A549 (cell line): ENCODE measurements around the gene CLPSL1. TPM values are rescaled to one million over a fixed set of nuclear protein-coding genes. Genes with fewer than 3 reads are reported as not detected.

Experiments used
- ATAC-seq, 2 experiments: fragments of 200-7000 bp in 1 of 2; fragments of >200 bp in 1 of 2; cut with Nextera tagmentation in 1 of 2; cut with Tn5 transposase in 1 of 2; 3 replicates each; pipeline versions ENCODE4 v1.8.0 to v1.9.1; 2018 to 2020; ENCODE audit warnings: mild to moderate bottlenecking in 1 of 2, moderate library complexity in 1 of 2
- CTCF ChIA-PET: fragments of 300-600 bp; sonication (Branson Sonifier 250); formaldehyde crosslinking; extraction: SDS; loops from one replicate; lab custom pipeline; 2021; ENCODE audit warnings: antibody characterized with exemption, inconsistent platforms; lab: Yijun Ruan, JAX
- POLR2A ChIA-PET: fragments of 350-600 bp; formaldehyde crosslinking; extraction: SDS; loops from one replicate; lab custom pipeline; 2021; ENCODE audit warnings: antibody characterized with exemption, inconsistent platforms; lab: Yijun Ruan, JAX
- DNase-seq, 2 experiments: peaks; one replicate each; pipeline versions ENCODE4 v3.0.0 to v3.0.0-alpha.2; 2011 to 2016; ENCODE audit warnings: low read depth in 1 of 2, low spot score in 1 of 2
- FAIRE-seq: peaks from 2 replicates; lab custom pipeline; 2011; peaks lifted over from hg19 to GRCh38; lab: Jason Lieb, UNC
- H3K27ac ChIP-seq, 2 experiments: fragments of >200 bp; sonication (Bioruptor Twin); formaldehyde crosslinking; 3 replicates each; pipeline ENCODE4 v1.5.1; 2016 to 2017
- H3K4me1 ChIP-seq: fragments of >200 bp; sonication (Bioruptor Twin); formaldehyde crosslinking; 3 replicates; pipeline ENCODE4 v1.6.1; 2016
- H3K4me2 ChIP-seq: fragments of >200 bp; sonication (Bioruptor Twin); formaldehyde crosslinking; 3 replicates; pipeline ENCODE4 v1.6.1; 2016
- H3K4me3 ChIP-seq: fragments of >200 bp; sonication (Bioruptor Twin); formaldehyde crosslinking; 3 replicates; pipeline ENCODE4 v1.5.1; 2016
- H3K9me3 ChIP-seq: fragments of >200 bp; sonication (Bioruptor Twin); formaldehyde crosslinking; 3 replicates; pipeline ENCODE4 v1.6.1; 2016
- ATOH8 ChIP-seq: fragments of 250-450 bp; sonication (Bioruptor Pico); IDR thresholded peaks from 2 replicates; pipeline ENCODE4 v1.5.0; 2020; ENCODE audit warnings: low read depth, mild to moderate bottlenecking, moderate library complexity
- BCL3 ChIP-seq: fragments of >200 bp; sonication (Bioruptor Twin); formaldehyde crosslinking; IDR thresholded peaks from 3 replicates; pipeline ENCODE4 v1.6.1; 2016
- BHLHE40 ChIP-seq: IDR thresholded peaks from 2 replicates; pipeline ENCODE4 v1.6.1; 2012; ENCODE audit warnings: low read depth, low read length, inconsistent platforms
- CBX8 ChIP-seq: fragments of 200-600 bp; sonication (generic); IDR thresholded peaks from 2 replicates; pipeline ENCODE4 v1.6.1; 2016
- CEBPB ChIP-seq, 2 experiments: fragments of >200 bp in 1 of 2; sonication (Bioruptor Twin) in 1 of 2; formaldehyde crosslinking in 1 of 2; IDR thresholded peaks; 2 replicates each; pipeline ENCODE4 v1.6.1; 2012 to 2016
- E2F6 ChIP-seq: IDR thresholded peaks from 2 replicates; pipeline ENCODE4 v1.6.1; 2012; ENCODE audit warnings: low read depth, borderline replicate concordance
- EHF ChIP-seq: fragments of 250-450 bp; sonication (Bioruptor Pico); IDR thresholded peaks from 2 replicates; pipeline ENCODE4 v1.5.0; 2020; ENCODE audit warnings: mild to moderate bottlenecking
- ELK1 ChIP-seq: fragments of 150-350 bp; IDR thresholded peaks from 2 replicates; pipeline ENCODE4 v1.6.1; 2014; ENCODE audit warnings: low read depth, mild to moderate bottlenecking, low read length
- FOSB ChIP-seq: fragments of 250-450 bp; sonication (Bioruptor Pico); IDR thresholded peaks from 2 replicates; pipeline ENCODE4 v1.5.0; 2020; ENCODE audit warnings: mild to moderate bottlenecking, moderate library complexity
- HOXB13 ChIP-seq: fragments of 250-450 bp; sonication (Bioruptor Pico); IDR thresholded peaks from 2 replicates; pipeline ENCODE4 v1.5.0; 2020; ENCODE audit warnings: low read depth, mild to moderate bottlenecking, moderate library complexity
- HOXB5 ChIP-seq: fragments of 250-450 bp; sonication (Bioruptor Pico); IDR thresholded peaks from 2 replicates; pipeline ENCODE4 v1.5.0; 2020; ENCODE audit warnings: mild to moderate bottlenecking, moderate library complexity
- KDM1A ChIP-seq: fragments of 200-600 bp; sonication (generic); IDR thresholded peaks from 2 replicates; pipeline ENCODE4 v1.6.1; 2016; ENCODE audit warnings: low read depth, mild to moderate bottlenecking
- MAFK ChIP-seq: fragments of 450-650 bp; IDR thresholded peaks from 2 replicates; pipeline ENCODE4 v1.6.1; 2014; ENCODE audit not compliant: partially characterized antibody
- MYC ChIP-seq: IDR thresholded peaks from 2 replicates; pipeline ENCODE4 v1.6.1; 2012; ENCODE audit warnings: mild to moderate bottlenecking, inconsistent platforms, low read length, improper control_type of control experiment, borderline replicate concordance
- PBX3 ChIP-seq: IDR thresholded peaks from 2 replicates; pipeline ENCODE4 v1.6.1; 2012
- PHF8 ChIP-seq: fragments of 200-600 bp; sonication (generic); IDR thresholded peaks from 2 replicates; pipeline ENCODE4 v1.6.1; 2016; ENCODE audit warnings: low read depth, mild to moderate bottlenecking, antibody characterized with exemption, moderate library complexity, borderline replicate concordance
- POLR2A ChIP-seq: IDR thresholded peaks from 2 replicates; pipeline ENCODE4 v1.6.1; 2012; ENCODE audit warnings: mild to moderate bottlenecking, low read length
- SREBF2 ChIP-seq: fragments of 450-650 bp; IDR thresholded peaks from 2 replicates; pipeline ENCODE4 v1.6.1; 2014; ENCODE audit warnings: mild to moderate bottlenecking, moderate library complexity
- ZC3H11A ChIP-seq: fragments of 450-650 bp; IDR thresholded peaks from 2 replicates; pipeline ENCODE4 v1.6.1; 2014; ENCODE audit warnings: antibody characterized with exemption, mild to moderate bottlenecking
- ZFP36 ChIP-seq: fragments of 450-650 bp; IDR thresholded peaks from 2 replicates; pipeline ENCODE4 v1.6.1; 2014; ENCODE audit warnings: borderline replicate concordance; ENCODE audit not compliant: partially characterized antibody
- WGBS: methylation state at CpG from one replicate; pipeline ENCODE4 v1.1.6; 2017; ENCODE audit errors: missing lambda C conversion rate; 5-methylcytosine and 5-hydroxymethylcytosine counted together
- polyA plus RNA-seq, 4 experiments: library from polyadenylated mRNA; depleted of rRNA in 3 of 4; stranded (reverse); fragments of >200 nt; fragmentation: RNase III in 1 of 4; extraction: RNeasy Plus Mini Kit Qiagen cat#74134 plus additional on column Dnase treatment in 1 of 4; gene quantifications; 2 replicates in 3 of 4; 3 replicates in 1 of 4; pipeline ENCODE4 v1.2.3, GENCODE V29; 2011 to 2017
- TF ChIP-seq, protein P1 (sequence below): fragments of 450-650 bp; IDR thresholded peaks from 2 replicates; pipeline ENCODE4 v1.6.1; 2014; ENCODE audit warnings: antibody characterized with exemption
- TF ChIP-seq, protein P2 (sequence below): fragments of >200 bp; sonication (Bioruptor Twin); formaldehyde crosslinking; IDR thresholded peaks from 3 replicates; pipeline ENCODE4 v1.5.1; 2016

Gene CLPSL1
- polyA plus RNA-seq, 2 of the 4 experiments (the other 2 are of a cell fraction) = not detected

DNA sequence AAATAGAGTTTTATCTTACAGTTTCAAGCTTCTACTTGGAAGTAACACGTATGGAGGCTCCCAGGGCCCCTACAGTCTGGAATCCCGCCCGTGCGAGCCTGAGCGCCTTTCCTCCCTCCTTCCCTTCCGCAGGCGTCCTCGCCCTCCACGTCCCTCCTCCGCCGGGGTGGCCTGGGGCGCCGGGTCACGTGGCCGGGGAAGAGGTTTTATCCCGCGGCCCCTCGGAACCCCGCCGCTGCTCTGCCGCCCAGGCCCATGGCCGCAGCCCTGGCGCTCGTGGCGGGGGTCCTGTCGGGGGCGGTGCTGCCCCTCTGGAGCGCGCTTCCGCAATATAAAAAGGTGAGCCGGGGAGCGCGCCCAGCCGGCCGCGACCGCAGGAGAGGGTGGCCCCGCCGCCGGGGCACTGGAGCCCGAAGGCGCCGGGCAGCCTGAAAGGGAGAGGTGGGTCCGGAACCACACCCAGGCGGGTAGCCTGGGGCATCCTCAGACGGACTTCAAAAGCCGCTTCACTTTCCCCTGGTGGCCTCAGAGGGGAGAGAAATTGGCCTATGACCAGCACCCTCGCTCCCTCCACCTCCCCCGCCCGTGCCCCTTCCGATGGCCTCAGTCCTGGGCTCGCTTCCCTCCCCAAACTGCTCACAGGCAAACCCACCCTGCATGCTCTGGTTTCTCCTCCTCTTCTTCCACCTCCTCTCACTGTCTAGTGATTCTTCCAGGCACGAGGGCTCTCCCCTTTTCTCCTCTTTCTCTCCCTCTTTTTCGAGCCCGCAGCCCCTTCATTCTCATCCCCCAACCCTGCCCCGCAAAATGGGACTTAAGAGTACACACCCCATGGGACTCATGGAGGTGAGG is 4.2 kb upstream of the CLPSL1 start, which contains the start of gene CLPSL2:
TSS of gene CLPSL2 (plus strand) at position 235 of the 852 bp plus-strand sequence. CDS start at position 256, 21 bp downstream.
- ChIA-PET CTCF (no interaction called here), POLR2A (no interaction called here)
- 19% methylated on average over 13 of the region's 56 CpGs for WGBS

GRCh38 chr6:35777356-35778102 is 3.3 kb upstream of the CLPSL1 start:
- no peak for DNase-seq
- no peaks in the 10 kb centered on the region for H3K9me3 ChIP-seq
- no peak for FAIRE-seq
- no peak overlapping the region for H3K4me3 ChIP-seq
- ChIA-PET POLR2A (no interaction called here), CTCF (no interaction called here)
- H3K4me2 ChIP-seq = peak overlapping the region; percentile 72; the same call in 1 of the 3 replicates
- no peak for ATAC-seq
- no peaks in the 10 kb centered on the region; the same call in 2 of the 3 replicates for H3K4me1 ChIP-seq
- 93% methylated on average over 6 of the region's 10 CpGs for WGBS
- no peak overlapping the region for H3K27ac ChIP-seq
- TF ChIP-seq CBX8 (no peak), POLR2A (no peak), E2F6 (no peak), BHLHE40 (no peak), PHF8 (no peak), MAFK (no peak), KDM1A (no peak)

More for the DNA sequence above, 4.2 kb upstream of the CLPSL1 start, which contains the start of gene CLPSL2:
- Histone ChIP-seq H3K4me1 (no peaks in the 10 kb centered on the region), H3K4me3 (peak within 1 kb of the TSS; percentile 49), H3K9me3 (no peaks in the 10 kb centered on the region), H3K27ac (peak within 1 kb of the TSS; percentile 64 to 87), H3K4me2 (peak within 1 kb of the TSS; percentile 72)
- peak in 1 of 2 experiments; percentile 43 for DNase-seq
- no peak for FAIRE-seq
- ATAC-seq = peak; percentile 73 to 83; a peak in 5 of 6 replicates
- peak; percentile 43; the same call in 1 of the 2 replicates for TF ChIP-seq E2F6
- no peak for TF ChIP-seq ELK1
- TF ChIP-seq ATOH8 (CRISPR knock-in tag) = no peak
- no peak for TF ChIP-seq EHF (CRISPR knock-in tag)
- TF ChIP-seq, protein P1, sequence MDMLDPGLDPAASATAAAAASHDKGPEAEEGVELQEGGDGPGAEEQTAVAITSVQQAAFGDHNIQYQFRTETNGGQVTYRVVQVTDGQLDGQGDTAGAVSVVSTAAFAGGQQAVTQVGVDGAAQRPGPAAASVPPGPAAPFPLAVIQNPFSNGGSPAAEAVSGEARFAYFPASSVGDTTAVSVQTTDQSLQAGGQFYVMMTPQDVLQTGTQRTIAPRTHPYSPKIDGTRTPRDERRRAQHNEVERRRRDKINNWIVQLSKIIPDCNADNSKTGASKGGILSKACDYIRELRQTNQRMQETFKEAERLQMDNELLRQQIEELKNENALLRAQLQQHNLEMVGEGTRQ = peak; percentile 67
- TF ChIP-seq SREBF2 = no peak

GRCh38 chr6:35778437-35778836 is 2.4 kb upstream of the CLPSL1 start:
- no peaks in the 10 kb centered on the region; the same call in 2 of the 3 replicates for H3K4me1 ChIP-seq
- no peak for ATAC-seq
- no peak for TF ChIP-seq ZC3H11A
- TF ChIP-seq, protein P2, sequence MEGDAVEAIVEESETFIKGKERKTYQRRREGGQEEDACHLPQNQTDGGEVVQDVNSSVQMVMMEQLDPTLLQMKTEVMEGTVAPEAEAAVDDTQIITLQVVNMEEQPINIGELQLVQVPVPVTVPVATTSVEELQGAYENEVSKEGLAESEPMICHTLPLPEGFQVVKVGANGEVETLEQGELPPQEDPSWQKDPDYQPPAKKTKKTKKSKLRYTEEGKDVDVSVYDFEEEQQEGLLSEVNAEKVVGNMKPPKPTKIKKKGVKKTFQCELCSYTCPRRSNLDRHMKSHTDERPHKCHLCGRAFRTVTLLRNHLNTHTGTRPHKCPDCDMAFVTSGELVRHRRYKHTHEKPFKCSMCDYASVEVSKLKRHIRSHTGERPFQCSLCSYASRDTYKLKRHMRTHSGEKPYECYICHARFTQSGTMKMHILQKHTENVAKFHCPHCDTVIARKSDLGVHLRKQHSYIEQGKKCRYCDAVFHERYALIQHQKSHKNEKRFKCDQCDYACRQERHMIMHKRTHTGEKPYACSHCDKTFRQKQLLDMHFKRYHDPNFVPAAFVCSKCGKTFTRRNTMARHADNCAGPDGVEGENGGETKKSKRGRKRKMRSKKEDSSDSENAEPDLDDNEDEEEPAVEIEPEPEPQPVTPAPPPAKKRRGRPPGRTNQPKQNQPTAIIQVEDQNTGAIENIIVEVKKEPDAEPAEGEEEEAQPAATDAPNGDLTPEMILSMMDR = no peak
- no peak for TF ChIP-seq HOXB13 (CRISPR knock-in tag)
- TF ChIP-seq ZFP36 = no peak
- TF ChIP-seq BCL3 = no peak
- no peak for TF ChIP-seq MYC
- TF ChIP-seq HOXB5 (CRISPR knock-in tag) = no peak
- TF ChIP-seq FOSB (CRISPR knock-in tag) = no peak
- TF ChIP-seq PBX3 = no peak
- TF ChIP-seq CEBPB (IDR thresholded peaks at IDR 0.05) = no peak

More at GRCh38 chr6:35778437-35778836, 2.4 kb upstream of the CLPSL1 start:
- FAIRE-seq (no peak), DNase-seq (no peak)
- H3K27ac ChIP-seq = no peak overlapping the region
- CTCF ChIA-PET = no interaction called here
- WGBS = 100% methylated on average over 2 of the region's 2 CpGs
- POLR2A ChIA-PET = no interaction called here
- H3K4me3 ChIP-seq = no peak overlapping the region
- H3K4me2 ChIP-seq = no peak overlapping the region
- H3K9me3 ChIP-seq = no peaks in the 10 kb centered on the region
